BJ (cell line): ENCODE data around the gene CLSTN3. TPM values are rescaled to one million over a fixed set of nuclear protein-coding genes. Genes with fewer than 3 reads are reported as not detected.

ENCODE experiments used
- CTCF ChIA-PET: fragments of 350-600 bp; formaldehyde crosslinking; extraction: SDS; loops from one replicate; lab custom pipeline; 2021; ENCODE audit warnings: antibody characterized with exemption, inconsistent platforms; lab: Yijun Ruan, JAX
- POLR2A ChIA-PET: fragments of 300-600 bp; sonication (Branson Sonifier 250); formaldehyde crosslinking; extraction: SDS; loops from one replicate; lab custom pipeline; 2021; ENCODE audit warnings: antibody characterized with exemption; lab: Charles Lee
- DNase-seq: peaks from one replicate; pipeline ENCODE4 v3.0.0-alpha.2; 2011; ENCODE audit warnings: low read depth
- H3K27me3 ChIP-seq: 2 replicates; pipeline ENCODE4 v1.6.0; 2011; ENCODE audit warnings: low read length; ENCODE audit not compliant: control insufficient read depth, insufficient read depth
- H3K36me3 ChIP-seq: 2 replicates; pipeline ENCODE4 v1.5.1; 2011; ENCODE audit warnings: low read length; ENCODE audit not compliant: control insufficient read depth, insufficient read depth
- H3K4me3 ChIP-seq: 2 replicates; pipeline ENCODE4 v1.5.1; 2011; ENCODE audit warnings: low read depth, mild to moderate bottlenecking, control low read depth, low read length
- polyA plus RNA-seq: library from polyadenylated mRNA; depleted of rRNA; stranded (reverse); fragments of >200 nt; gene quantifications from 2 replicates; pipeline ENCODE4 v1.2.3, GENCODE V29; 2011
- TF ChIP-seq, protein P1 (sequence below): IDR thresholded peaks from 2 replicates; pipeline ENCODE4 v1.5.1; 2011; ENCODE audit warnings: low read depth, mild to moderate bottlenecking, control low read depth, inconsistent platforms, low read length, moderate library complexity; ENCODE audit not compliant: insufficient read depth

Gene CLSTN3
- polyA plus RNA-seq, 1 experiment, result 19.2 TPM

DNA sequence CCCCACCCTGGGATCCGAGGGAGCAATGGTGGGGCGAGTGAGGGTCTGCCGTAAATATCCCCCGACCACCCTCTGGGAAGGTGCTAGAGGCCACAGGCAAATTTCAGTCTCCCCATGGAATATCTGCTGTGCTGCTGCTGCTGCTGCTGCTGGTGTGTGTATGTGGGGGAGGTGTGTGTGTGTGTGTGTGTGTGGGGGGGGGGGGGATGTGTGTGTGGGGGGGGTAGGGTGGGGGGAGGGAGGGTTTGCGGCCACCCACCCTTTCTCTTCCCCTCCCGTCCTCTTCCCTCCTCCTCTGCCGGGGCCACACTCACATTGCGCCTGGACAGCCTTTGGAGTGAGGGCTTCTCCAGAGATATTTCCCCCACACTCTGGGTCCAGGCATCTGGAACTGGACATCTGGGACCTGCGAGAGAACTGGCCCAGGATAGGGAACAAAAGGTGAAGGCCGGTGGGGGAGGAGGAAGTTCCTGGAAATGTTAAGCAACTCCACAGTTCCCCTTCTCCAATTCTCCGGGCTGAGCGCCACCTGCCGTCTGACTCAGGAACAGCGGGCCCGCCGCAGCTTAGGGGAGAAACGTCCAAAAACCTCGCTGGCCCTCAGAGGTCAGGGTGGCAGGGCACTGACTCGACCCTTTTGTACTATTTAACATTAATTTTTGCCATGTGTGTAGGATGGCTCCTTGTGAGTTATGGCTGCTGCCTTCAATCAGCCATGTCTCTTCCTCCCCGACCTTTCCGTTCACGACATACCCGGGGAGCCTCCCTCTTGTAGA lies 21.2 kb upstream of the CLSTN3 start, which contains the start of gene C1RL:
TSS of gene C1RL (minus strand) at position 419 of the 776 bp plus-strand sequence. CDS start at position 385, 34 bp downstream.
- DNase-seq, result no peak
- Histone ChIP-seq H3K4me3 (peak within 1 kb of the TSS; percentile 68), H3K36me3 (peaks cover 6% of the 10 kb centered on the region), H3K27me3 (no peaks in the 10 kb centered on the region)
- TF ChIP-seq, protein P1, sequence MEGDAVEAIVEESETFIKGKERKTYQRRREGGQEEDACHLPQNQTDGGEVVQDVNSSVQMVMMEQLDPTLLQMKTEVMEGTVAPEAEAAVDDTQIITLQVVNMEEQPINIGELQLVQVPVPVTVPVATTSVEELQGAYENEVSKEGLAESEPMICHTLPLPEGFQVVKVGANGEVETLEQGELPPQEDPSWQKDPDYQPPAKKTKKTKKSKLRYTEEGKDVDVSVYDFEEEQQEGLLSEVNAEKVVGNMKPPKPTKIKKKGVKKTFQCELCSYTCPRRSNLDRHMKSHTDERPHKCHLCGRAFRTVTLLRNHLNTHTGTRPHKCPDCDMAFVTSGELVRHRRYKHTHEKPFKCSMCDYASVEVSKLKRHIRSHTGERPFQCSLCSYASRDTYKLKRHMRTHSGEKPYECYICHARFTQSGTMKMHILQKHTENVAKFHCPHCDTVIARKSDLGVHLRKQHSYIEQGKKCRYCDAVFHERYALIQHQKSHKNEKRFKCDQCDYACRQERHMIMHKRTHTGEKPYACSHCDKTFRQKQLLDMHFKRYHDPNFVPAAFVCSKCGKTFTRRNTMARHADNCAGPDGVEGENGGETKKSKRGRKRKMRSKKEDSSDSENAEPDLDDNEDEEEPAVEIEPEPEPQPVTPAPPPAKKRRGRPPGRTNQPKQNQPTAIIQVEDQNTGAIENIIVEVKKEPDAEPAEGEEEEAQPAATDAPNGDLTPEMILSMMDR, result peak; percentile 98
- ChIA-PET POLR2A (no interaction called here), CTCF (interaction anchor here (0.7 to 8.4 kb wide), 37 partner anchors 11 to 237 kb away, joined by 3 to 151 read pairs (median 5); partner anchors contain the start of genes C12orf57, C1R, C1S and RNU7-1)

DNA sequence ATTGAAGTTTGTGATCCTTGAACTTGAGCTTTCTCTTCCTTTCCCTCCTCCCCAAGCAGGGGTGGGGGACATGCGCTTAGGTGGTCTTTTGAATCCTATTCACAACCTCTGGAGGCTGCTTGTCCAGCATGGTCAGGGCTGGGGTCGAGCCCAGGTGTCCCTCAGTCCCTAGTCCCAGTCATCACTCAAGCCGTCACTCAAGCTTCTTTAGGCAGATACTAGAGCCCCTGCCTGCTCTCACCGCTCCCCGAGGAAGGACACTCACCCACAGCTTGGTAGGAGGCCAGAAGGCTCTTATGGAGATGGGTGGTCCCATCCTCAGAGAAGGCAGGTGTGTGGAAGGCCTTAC lies 20.6 kb upstream of the CLSTN3 start:
- peak overlapping the region; percentile 68 for H3K4me3 ChIP-seq
- CTCF ChIA-PET, result interaction anchor here (0.7 to 8.4 kb wide), 24 partner anchors 10 to 238 kb away, joined by 3 to 151 read pairs (median 6); partner anchors contain the start of genes C12orf57, C1R, C1S and RNU7-1

DNA sequence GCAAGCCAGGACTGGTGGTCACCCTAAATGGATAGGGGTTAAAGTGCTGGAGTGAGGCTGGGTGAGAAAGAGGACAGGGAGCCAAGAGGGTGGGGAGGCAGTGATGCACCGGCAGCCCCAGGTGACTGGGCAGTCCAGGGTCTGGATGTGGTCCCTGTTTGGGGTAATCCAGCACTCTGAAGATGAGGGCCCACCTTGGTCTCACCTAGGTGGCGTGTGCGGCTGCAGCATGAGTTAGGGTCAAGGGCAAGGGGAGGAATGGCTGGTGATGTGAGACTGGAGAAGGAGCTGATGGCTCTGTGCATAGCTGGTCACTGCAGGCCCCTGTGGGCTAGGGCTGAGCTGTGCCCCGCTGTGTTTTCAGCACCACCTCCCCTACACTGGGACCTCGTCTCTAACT lies 19.5 kb upstream of the CLSTN3 start:
- TF ChIP-seq, protein P1, result no peak
- ChIA-PET POLR2A (no interaction called here), CTCF (interaction anchor here (0.8 to 8.4 kb wide), 10 partner anchors 15 to 239 kb away, joined by 3 to 151 read pairs (median 8); partner anchors contain the start of genes C12orf57, C1R, C1S and RNU7-1)
- no peaks in the 10 kb centered on the region for H3K27me3 ChIP-seq
- peaks cover 3% of the 10 kb centered on the region for H3K36me3 ChIP-seq
- H3K4me3 ChIP-seq, result no peak overlapping the region
- no peak for DNase-seq

More for the DNA sequence above, 20.6 kb upstream of the CLSTN3 start:
- POLR2A ChIA-PET, result no interaction called here
- DNase-seq, result no peak
- Histone ChIP-seq H3K36me3 (peaks cover 2% of the 10 kb centered on the region), H3K27me3 (no peaks in the 10 kb centered on the region)
- TF ChIP-seq, protein P1, result no peak

DNA sequence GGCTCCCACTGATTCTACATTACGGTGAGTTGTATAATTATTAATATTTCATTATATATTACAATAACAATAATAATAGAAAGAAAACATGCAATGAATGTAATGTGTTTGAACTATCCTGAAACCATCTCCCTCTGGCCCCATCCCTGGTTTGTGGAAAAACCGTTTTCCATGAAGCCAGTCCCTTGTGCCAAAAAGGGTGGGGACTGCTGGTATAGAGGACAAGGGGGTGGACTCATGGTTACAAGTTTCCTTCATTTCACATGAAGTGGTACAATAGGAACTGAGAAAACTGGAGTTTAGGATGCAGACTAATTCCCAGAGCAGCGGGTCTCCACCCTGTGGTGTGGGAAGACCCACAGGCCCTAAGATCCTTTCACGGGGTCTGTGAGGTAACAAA lies 18.1 kb upstream of the CLSTN3 start:
- TF ChIP-seq, protein P1, result no peak
- no peak for DNase-seq
- CTCF ChIA-PET, result interaction anchor here (1.0 to 8.4 kb wide), 13 partner anchors 9 to 188 kb away, joined by 3 to 151 read pairs (median 6); partner anchors contain the start of genes C12orf57, C1R, C1S and CLSTN3
- Histone ChIP-seq H3K4me3 (no peak overlapping the region), H3K36me3 (peaks cover 6% of the 10 kb centered on the region), H3K27me3 (no peaks in the 10 kb centered on the region)
- POLR2A ChIA-PET, result no interaction called here

DNA sequence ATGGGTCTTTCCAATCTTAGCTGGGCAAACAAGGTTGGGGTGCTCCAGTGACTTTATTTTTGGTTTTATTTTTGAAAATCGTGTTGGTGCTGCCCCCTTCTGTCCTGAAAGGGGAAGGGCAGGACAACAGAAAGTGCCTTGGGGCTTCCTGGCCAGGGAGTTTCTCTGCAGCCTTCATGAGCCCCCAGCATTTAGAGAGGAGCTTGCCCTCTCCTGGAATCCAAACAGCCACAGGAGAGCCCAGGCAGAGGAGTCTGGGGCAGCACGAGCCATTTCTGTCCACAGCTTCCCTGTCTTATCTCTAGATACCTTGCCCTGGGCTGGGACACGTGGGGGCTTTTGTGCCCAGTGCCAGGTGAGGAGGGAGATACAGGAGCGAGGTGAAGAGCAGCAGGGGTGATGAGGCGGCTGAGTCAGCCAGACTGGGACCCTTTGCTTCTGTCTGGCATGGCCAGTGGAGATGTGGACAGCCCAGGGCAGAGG lies 16.7 kb upstream of the CLSTN3 start:
- ChIA-PET CTCF (interaction anchor here (0.7 to 8.4 kb wide), 33 partner anchors 9 to 292 kb away, joined by 3 to 151 read pairs (median 5); partner anchors contain the start of genes C12orf57, C1R, C1S and CLSTN3), POLR2A (no interaction called here)
- Histone ChIP-seq H3K27me3 (no peaks in the 10 kb centered on the region), H3K36me3 (peaks cover 9% of the 10 kb centered on the region), H3K4me3 (no peak overlapping the region)
- DNase-seq, result no peak
- TF ChIP-seq, protein P1, result peak; percentile 80
